Measurements from ENCODE around the gene CEACAM21. TPM values are rescaled to one million over a fixed set of nuclear protein-coding genes. Genes with fewer than 3 reads are reported as not detected.

The CEACAM21 gene
- total and polyA plus RNA-seq, 2 donors from 2014 or later = 1.2 to 5.6 TPM

DNA sequence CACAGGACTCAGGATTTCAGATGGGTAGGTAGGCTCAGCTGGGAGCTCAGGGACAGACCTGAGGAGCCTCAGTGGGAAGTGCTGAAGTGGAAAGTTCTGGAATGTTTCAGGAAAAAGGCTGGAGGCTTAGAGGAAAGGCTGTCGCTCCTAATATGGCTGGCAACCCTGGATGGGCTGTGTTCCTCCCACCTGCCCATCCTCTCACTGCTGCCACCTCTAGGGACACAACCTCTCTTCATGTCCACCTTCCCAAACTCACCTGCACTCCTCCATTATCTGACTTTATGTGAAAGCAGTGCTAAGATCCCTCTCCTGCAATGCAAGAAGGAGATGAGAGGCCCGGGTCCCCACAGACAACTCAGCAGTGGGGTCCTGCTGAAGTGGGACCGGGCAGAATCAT, 5.8 kb upstream of the CEACAM21 start:
- H3K27me3 ChIP-seq (ENCODE audit: control insufficient read depth, insufficient read depth, low read length) = peaks cover 14% of the 10 kb centered on the region
- H3K36me3 ChIP-seq (ENCODE audit: control insufficient read depth in 2 of 3, insufficient read depth in 3 of 3, low read length in 3 of 3) = no peaks in the 10 kb centered on the region
- no peak for TF ChIP-seq CTCF (IDR thresholded peaks at IDR 0.05; ENCODE audit: borderline replicate concordance, extremely low read depth, insufficient read depth)
- H3K4me1 ChIP-seq (ENCODE audit: control insufficient read depth in 2 of 3, insufficient read depth in 2 of 3, low read depth in 1 of 3, low read length in 3 of 3) = peaks cover 0 to 3% (median 0%) of the 10 kb centered on the region in 3 donors
- intact Hi-C loops (cut with DNase I) = loop anchor here (10.0 kb wide), 1 partner anchor 125 kb away; the partner anchor contains the start of gene ERICH4
- no peak overlapping the region for H3K4me3 ChIP-seq (ENCODE audit: low read length in 3 of 3)
- no peak for DNase-seq
- FAIRE-seq = no peak
- H3K9me3 ChIP-seq (ENCODE audit: control insufficient read depth in 2 of 3, insufficient read depth in 1 of 3, low read length in 3 of 3) = no peaks in the 10 kb centered on the region
- no peak overlapping the region for H3K9ac ChIP-seq (ENCODE audit: low read length in 3 of 3)
- no peak overlapping the region for H3K27ac ChIP-seq (ENCODE audit: low read depth in 2 of 2, low read length in 2 of 2)

- Histone ChIP-seq H3K9ac (ENCODE audit: low read length in 3 of 3) (no peak overlapping the region), H3K4me1 (ENCODE audit: control insufficient read depth in 2 of 3, insufficient read depth in 2 of 3, low read depth in 1 of 3, low read length in 3 of 3) (peaks cover 0 to 3% (median 0%) of the 10 kb centered on the region in 3 donors), H3K27ac (ENCODE audit: low read depth in 2 of 2, low read length in 2 of 2) (no peak overlapping the region), H3K4me3 (ENCODE audit: low read length in 3 of 3) (no peak overlapping the region), H3K36me3 (ENCODE audit: control insufficient read depth in 2 of 3, insufficient read depth in 3 of 3, low read length in 3 of 3) (no peaks in the 10 kb centered on the region), H3K27me3 (ENCODE audit: control insufficient read depth, insufficient read depth, low read length) (peaks cover 14% of the 10 kb centered on the region), H3K9me3 (ENCODE audit: control insufficient read depth in 2 of 3, insufficient read depth in 1 of 3, low read length in 3 of 3) (no peaks in the 10 kb centered on the region)
- peak; percentile 80 for TF ChIP-seq CTCF (IDR thresholded peaks at IDR 0.05; ENCODE audit: borderline replicate concordance, extremely low read depth, insufficient read depth)
- no peak for FAIRE-seq
- DNase-seq = peak; percentile 72 to 88 (median 74)
- intact Hi-C loops (cut with DNase I) = loop anchor here (10.0 kb wide), 1 partner anchor 126 kb away; the partner anchor contains the start of gene ERICH4
These were observed 5.3 kb upstream of the CEACAM21 start for GRCh38 chr19:41570639-41571112.

DNA sequence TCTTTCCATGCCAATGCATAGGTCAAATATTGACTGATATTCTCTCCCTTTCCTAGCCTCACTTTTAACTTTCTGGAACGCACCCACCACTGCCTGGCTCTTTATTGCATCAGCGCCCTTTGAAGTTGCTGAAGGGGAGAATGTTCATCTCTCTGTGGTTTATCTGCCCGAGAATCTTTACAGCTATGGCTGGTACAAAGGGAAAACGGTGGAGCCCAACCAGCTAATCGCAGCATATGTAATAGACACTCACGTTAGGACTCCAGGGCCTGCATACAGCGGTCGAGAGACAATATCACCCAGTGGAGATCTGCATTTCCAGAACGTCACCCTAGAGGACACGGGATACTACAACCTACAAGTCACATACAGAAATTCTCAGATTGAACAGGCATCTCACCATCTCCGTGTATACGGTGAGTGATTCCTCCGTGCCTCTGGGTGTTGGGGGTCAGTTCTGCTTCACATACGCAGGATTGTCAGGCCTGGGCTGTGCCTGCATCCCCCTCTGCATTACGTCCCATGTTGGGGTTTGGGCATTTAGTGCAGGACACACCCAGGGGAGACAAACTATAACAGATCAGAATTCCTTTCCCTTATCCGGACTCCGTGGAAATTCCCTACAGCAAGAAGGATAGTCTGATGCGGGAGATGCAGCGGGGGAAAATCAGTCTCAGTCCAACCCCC, 1.3 kb downstream of the CEACAM21 start:
- Histone ChIP-seq H3K4me1 (ENCODE audit: control insufficient read depth in 2 of 3, insufficient read depth in 2 of 3, low read depth in 1 of 3, low read length in 3 of 3) (no peaks in the 10 kb centered on the region), H3K9me3 (ENCODE audit: control insufficient read depth in 2 of 3, insufficient read depth in 1 of 3, low read length in 3 of 3) (peaks cover 0 to 3% (median 0%) of the 10 kb centered on the region in 3 donors), H3K9ac (ENCODE audit: low read length in 3 of 3) (no peak overlapping the region), H3K4me3 (ENCODE audit: low read length in 3 of 3) (no peak overlapping the region), H3K27me3 (ENCODE audit: control insufficient read depth, insufficient read depth, low read length) (no peaks in the 10 kb centered on the region), H3K27ac (ENCODE audit: low read depth in 2 of 2, low read length in 2 of 2) (no peak overlapping the region), H3K36me3 (ENCODE audit: control insufficient read depth in 2 of 3, insufficient read depth in 3 of 3, low read length in 3 of 3) (no peaks in the 10 kb centered on the region)
- FAIRE-seq = no peak
- intact Hi-C loops (cut with DNase I) = loop anchor here (10.0 kb wide), 1 partner anchor 132 kb away; the partner anchor contains the start of gene ERICH4
- no peak for DNase-seq
- no peak for TF ChIP-seq CTCF (IDR thresholded peaks at IDR 0.05; ENCODE audit: borderline replicate concordance, extremely low read depth, insufficient read depth)

Measured in kidney (tissue), 14 donors.